Endothelial cell of umbilical vein (primary cell): ENCODE measurements around the gene SERGEF. TPM values are rescaled to one million over a fixed set of nuclear protein-coding genes. Genes with fewer than 3 reads are reported as not detected.

Experiments
- BruUV-seq: library from RNA; stranded (reverse); fragments of 400-500 nt; replicated peaks from 2 replicates; lab custom pipeline; 2021; lab: Mats Ljungman, UMichigan
- CTCF ChIA-PET: fragments of 300-600, 350-600 bp; sonication (Branson Sonifier 250); formaldehyde crosslinking; loops from one replicate; lab custom pipeline; 2021; ENCODE audit warnings: antibody characterized with exemption, inconsistent platforms; lab: Charles Lee
- POLR2A ChIA-PET: fragments of 300-600, 350-600 bp; sonication (Branson Sonifier 250); formaldehyde crosslinking; loops from one replicate; lab custom pipeline; 2021; ENCODE audit warnings: antibody characterized with exemption, inconsistent platforms; lab: Charles Lee
- DNase-seq: peaks from one replicate; pipeline ENCODE4 v3.0.0-alpha.2; 2011; ENCODE audit warnings: low read depth, low spot score
- FAIRE-seq: peaks from 2 replicates; lab custom pipeline; 2011; peaks lifted over from hg19 to GRCh38; lab: Jason Lieb, UNC
- H2AFZ ChIP-seq: 2 replicates; pipeline ENCODE4 v1.6.0; 2012; ENCODE audit warnings: low read depth, low read length, control low read depth, inconsistent platforms
- H3K27ac ChIP-seq: 2 replicates; pipeline ENCODE4 v1.5.1; 2011; ENCODE audit warnings: low read depth, mild to moderate bottlenecking, control low read depth, low read length, moderate library complexity; ENCODE audit not compliant: insufficient read depth
- H3K27me3 ChIP-seq, 2 experiments: 2 replicates each; pipeline versions ENCODE4 v1.6.0 to v1.6.1; 2011; ENCODE audit warnings: low read length in 2 of 2, mixed read lengths in 1 of 2; ENCODE audit not compliant: control insufficient read depth in 2 of 2, insufficient read depth in 2 of 2
- H3K36me3 ChIP-seq, 2 experiments: 2 replicates in 1 of 2; 3 replicates in 1 of 2; pipeline ENCODE4 v1.5.1; 2011; ENCODE audit warnings: low read length in 2 of 2, mild to moderate bottlenecking in 1 of 2, moderate library complexity in 1 of 2; ENCODE audit not compliant: control insufficient read depth in 2 of 2, insufficient read depth in 2 of 2; ENCODE audit errors: extremely low read depth in 1 of 2
- H3K4me1 ChIP-seq: 3 replicates; pipeline ENCODE4 v1.5.1; 2011; ENCODE audit warnings: mild to moderate bottlenecking, low read length; ENCODE audit not compliant: control insufficient read depth, insufficient read depth; ENCODE audit errors: extremely low read depth
- H3K4me2 ChIP-seq: 2 replicates; pipeline ENCODE4 v1.6.1; 2011; ENCODE audit warnings: low read length, control low read depth, mixed read lengths; ENCODE audit not compliant: insufficient read depth
- H3K4me3 ChIP-seq, 3 experiments: fragments of 200-600 bp in 1 of 3; sonication (generic), shearing (Covaris generic) in 1 of 3; replicated peaks in 1 of 3; 2 replicates each; pipeline ENCODE4 v1.5.1; 2011 to 2016; ENCODE audit warnings: control low read depth in 3 of 3, low read length in 3 of 3, mild to moderate bottlenecking in 2 of 3, inconsistent platforms in 1 of 3, low read depth in 1 of 3, moderate library complexity in 1 of 3; ENCODE audit not compliant: insufficient read depth in 1 of 3
- H3K79me2 ChIP-seq: 2 replicates; pipeline ENCODE4 v1.6.0; 2012; ENCODE audit warnings: low read length, inconsistent platforms; ENCODE audit not compliant: control insufficient read depth, insufficient read depth
- H3K9ac ChIP-seq: replicated peaks from 2 replicates; pipeline ENCODE3; 2011; ENCODE audit warnings: low read length, control low read depth; ENCODE audit not compliant: insufficient read depth; ENCODE audit errors: extremely low read depth
- H3K9me1 ChIP-seq: replicated peaks from 3 replicates; pipeline ENCODE4 v1.6.0; 2011; ENCODE audit warnings: mild to moderate bottlenecking, low read length; ENCODE audit not compliant: control insufficient read depth, insufficient read depth; ENCODE audit errors: extremely low read depth
- H3K9me3 ChIP-seq: replicated peaks from 2 replicates; pipeline ENCODE4 v1.5.1; 2012; ENCODE audit warnings: low read length, inconsistent platforms; ENCODE audit not compliant: control insufficient read depth, insufficient read depth
- H4K20me1 ChIP-seq: replicated peaks from 2 replicates; pipeline ENCODE3; 2011; ENCODE audit warnings: mild to moderate bottlenecking, low read length; ENCODE audit not compliant: control insufficient read depth, insufficient read depth; ENCODE audit errors: extremely low read depth
- EZH2 ChIP-seq: IDR thresholded peaks from 2 replicates; pipeline ENCODE4 v1.6.1; 2012; ENCODE audit warnings: borderline replicate concordance, low read depth, mild to moderate bottlenecking, moderate library complexity, low read length, inconsistent platforms; ENCODE audit not compliant: severe bottlenecking
- FOS ChIP-seq: IDR thresholded peaks from 2 replicates; pipeline ENCODE4 v1.6.1; 2011; ENCODE audit warnings: mild to moderate bottlenecking, low read length, moderate library complexity, borderline replicate concordance; ENCODE audit not compliant: insufficient read depth
- GATA2 ChIP-seq: IDR thresholded peaks from 2 replicates; pipeline ENCODE4 v1.7.0; 2011; ENCODE audit warnings: low read depth, mild to moderate bottlenecking, moderate library complexity, mixed read lengths, low read length; ENCODE audit not compliant: insufficient read length, insufficient read depth
- JUN ChIP-seq: IDR thresholded peaks from 2 replicates; pipeline ENCODE4 v1.6.1; 2011; ENCODE audit warnings: borderline replicate concordance, low read depth; ENCODE audit not compliant: insufficient read length, insufficient read depth
- MYC ChIP-seq: IDR thresholded peaks from one replicate; pipeline ENCODE4 v1.6.1; 2011; ENCODE audit warnings: mild to moderate bottlenecking, low read depth, low read length
- POLR2A ChIP-seq: IDR thresholded peaks from 2 replicates; pipeline ENCODE4 v1.6.1; 2012; ENCODE audit warnings: low read depth, mild to moderate bottlenecking, control low read depth, low read length
- POLR2AphosphoS5 ChIP-seq: IDR thresholded peaks from 2 replicates; pipeline ENCODE4 v1.6.1; 2012; ENCODE audit warnings: low read depth, mild to moderate bottlenecking, control low read depth, low read length, moderate library complexity; ENCODE audit not compliant: insufficient read depth
- dilution Hi-C: fragments of 300-500 bp; cut with MboI; formaldehyde crosslinking; loops from one replicate; pipeline ENCODE4 v1.15.0; 2019; ENCODE audit warnings: low sequenced_read_pairs; ENCODE audit not compliant: extremely low pct_ligation_motif_present
- intact Hi-C: fragments of 100-400 bp; cut with micrococcal nuclease; formaldehyde crosslinking; loops from one replicate; pipeline ENCODE4 v1.10.0; 2022
- polyA plus RNA-seq, 4 experiments: library from polyadenylated mRNA; depleted of rRNA in 3 of 4; stranded (reverse) in 3 of 4; unstranded in 1 of 4; fragments of >200 nt; gene quantifications; 2 replicates each; pipeline versions ENCODE4 v1.2.1 to v1.2.3, GENCODE V29; 2011 to 2012; ENCODE audit warnings: missing spikeins in 1 of 4
- total RNA-seq: library from RNA; stranded (reverse); gene quantifications from 2 replicates; pipeline ENCODE4 v1.2.3, GENCODE V29; 2021
- TF ChIP-seq, protein P1 (sequence below), 2 donors: IDR thresholded peaks; 1 replicate in 1 of 2; 2 replicates in 1 of 2; pipeline ENCODE4 v1.5.1; 2011; ENCODE audit warnings: low read length in 2 of 2, mild to moderate bottlenecking in 2 of 2, moderate library complexity in 2 of 2, control low read depth in 1 of 2, inconsistent platforms in 1 of 2, low read depth in 1 of 2; ENCODE audit not compliant: insufficient read depth in 1 of 2; ENCODE audit errors: extremely low read depth in 1 of 2
- TF ChIP-seq, protein P2 (sequence below): IDR thresholded peaks from 2 replicates; pipeline ENCODE4 v1.6.1; 2011; ENCODE audit not compliant: insufficient read depth, insufficient read length

Gene SERGEF
- total and polyA plus RNA-seq, 2 donors (not counting 3 experiments of a cell fraction or from before 2014, with no cell fraction given) = 8.7 to 16.7 TPM

DNA sequence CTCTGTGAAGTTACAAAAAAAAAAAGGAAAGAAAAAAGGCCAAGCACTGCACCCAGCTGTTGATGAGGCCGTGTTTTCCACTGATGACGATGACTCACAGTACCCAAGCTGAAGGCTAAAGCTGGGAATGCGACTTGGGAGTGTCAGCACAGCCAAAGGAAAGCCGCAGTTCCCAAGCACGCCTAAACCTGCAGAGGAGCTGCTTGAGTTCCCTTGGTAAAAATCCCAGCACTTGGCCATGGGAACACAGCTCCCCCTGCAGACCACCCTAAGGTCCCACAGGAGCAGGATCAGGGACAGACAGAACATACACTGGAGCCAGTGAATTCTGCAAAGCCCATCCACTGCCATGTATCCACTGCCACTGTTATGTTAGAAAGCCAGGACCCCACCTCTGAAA is 39.9 kb downstream of the SERGEF start:
- H3K9me3 ChIP-seq = no peaks in the 10 kb centered on the region
- no peak overlapping the region for H3K9ac ChIP-seq
- no peak overlapping the region for H2AFZ ChIP-seq
- TF ChIP-seq FOS = no peak
- TF ChIP-seq, protein P1, sequence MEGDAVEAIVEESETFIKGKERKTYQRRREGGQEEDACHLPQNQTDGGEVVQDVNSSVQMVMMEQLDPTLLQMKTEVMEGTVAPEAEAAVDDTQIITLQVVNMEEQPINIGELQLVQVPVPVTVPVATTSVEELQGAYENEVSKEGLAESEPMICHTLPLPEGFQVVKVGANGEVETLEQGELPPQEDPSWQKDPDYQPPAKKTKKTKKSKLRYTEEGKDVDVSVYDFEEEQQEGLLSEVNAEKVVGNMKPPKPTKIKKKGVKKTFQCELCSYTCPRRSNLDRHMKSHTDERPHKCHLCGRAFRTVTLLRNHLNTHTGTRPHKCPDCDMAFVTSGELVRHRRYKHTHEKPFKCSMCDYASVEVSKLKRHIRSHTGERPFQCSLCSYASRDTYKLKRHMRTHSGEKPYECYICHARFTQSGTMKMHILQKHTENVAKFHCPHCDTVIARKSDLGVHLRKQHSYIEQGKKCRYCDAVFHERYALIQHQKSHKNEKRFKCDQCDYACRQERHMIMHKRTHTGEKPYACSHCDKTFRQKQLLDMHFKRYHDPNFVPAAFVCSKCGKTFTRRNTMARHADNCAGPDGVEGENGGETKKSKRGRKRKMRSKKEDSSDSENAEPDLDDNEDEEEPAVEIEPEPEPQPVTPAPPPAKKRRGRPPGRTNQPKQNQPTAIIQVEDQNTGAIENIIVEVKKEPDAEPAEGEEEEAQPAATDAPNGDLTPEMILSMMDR (IDR thresholded peaks at IDR 0.05; ENCODE audit: extremely low read depth in 1 of 2, insufficient read depth in 1 of 2, low read depth in 1 of 2, low read length in 2 of 2) = peak; percentile 56 to 77
- dilution Hi-C loops = no loop called here
- ChIA-PET CTCF (interaction anchor here (0.7 to 15.8 kb wide), 27 partner anchors 8 to 376 kb away, joined by 3 to 593 read pairs (median 5); partner anchors contain the start of gene KCNC1), POLR2A (no interaction called here)
- FAIRE-seq = peak; percentile 70
- no TSS peak for BruUV-seq
- no peaks in the 10 kb centered on the region for H3K27me3 ChIP-seq
- intact Hi-C loops = loop anchor here (1.0 kb wide), 3 partner anchors 213 to 374 kb away; no protein-coding TSS in a partner anchor
- no peak overlapping the region for H3K4me2 ChIP-seq
- H3K4me3 ChIP-seq = no peak overlapping the region
- no peaks in the 10 kb centered on the region for H3K36me3 ChIP-seq
- H3K79me2 ChIP-seq = no peaks in the 10 kb centered on the region
- no peaks in the 10 kb centered on the region for H4K20me1 ChIP-seq
- H3K4me1 ChIP-seq = no peaks in the 10 kb centered on the region
- DNase-seq = peak; percentile 44
- no peak overlapping the region for H3K27ac ChIP-seq
- no peaks in the 10 kb centered on the region for H3K9me1 ChIP-seq

DNA sequence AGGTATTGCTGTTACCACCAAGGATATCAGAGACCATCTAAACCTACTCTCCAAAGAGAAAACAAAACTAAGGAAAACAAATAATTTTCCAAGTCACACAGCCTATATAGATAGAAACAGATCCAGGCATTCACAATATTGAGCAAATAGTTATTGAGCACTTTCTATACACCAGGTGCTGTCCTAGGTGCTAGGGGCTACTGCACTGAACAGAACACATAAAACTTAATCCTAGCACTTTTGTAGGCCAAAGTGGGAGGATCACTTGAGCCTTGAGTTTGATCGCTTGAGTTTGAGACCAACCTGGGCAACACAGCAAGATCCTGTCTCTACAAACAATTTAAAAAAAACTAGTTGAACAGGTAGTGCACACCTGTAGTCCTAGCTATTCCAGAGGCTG is 44.6 kb downstream of the SERGEF start:
- ChIA-PET POLR2A (no interaction called here), CTCF (interaction anchor here (0.9 to 15.8 kb wide), 3 partner anchors 11 to 236 kb away, joined by 3 to 593 read pairs (median 15); partner anchors contain the start of gene KCNC1)
- no peaks in the 10 kb centered on the region for H3K79me2 ChIP-seq
- no peaks in the 10 kb centered on the region for H3K27me3 ChIP-seq
- intact Hi-C loops = no loop called here
- H3K9me1 ChIP-seq = no peaks in the 10 kb centered on the region
- H3K9ac ChIP-seq = no peak overlapping the region
- H3K4me3 ChIP-seq = no peak overlapping the region
- no peak overlapping the region for H2AFZ ChIP-seq
- H4K20me1 ChIP-seq = no peaks in the 10 kb centered on the region
- no peak for TF ChIP-seq MYC
- TF ChIP-seq, protein P1 (IDR thresholded peaks at IDR 0.05; ENCODE audit: extremely low read depth in 1 of 2, insufficient read depth in 1 of 2, low read depth in 1 of 2, low read length in 2 of 2) = no peak
- TF ChIP-seq EZH2 = no peak
- TF ChIP-seq POLR2A = no peak
- TF ChIP-seq, protein P2, sequence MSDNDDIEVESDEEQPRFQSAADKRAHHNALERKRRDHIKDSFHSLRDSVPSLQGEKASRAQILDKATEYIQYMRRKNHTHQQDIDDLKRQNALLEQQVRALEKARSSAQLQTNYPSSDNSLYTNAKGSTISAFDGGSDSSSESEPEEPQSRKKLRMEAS = no peak
- TF ChIP-seq POLR2AphosphoS5 = no peak
- no peak for TF ChIP-seq FOS
- no peak for TF ChIP-seq GATA2
- no peak for TF ChIP-seq JUN
- BruUV-seq = no TSS peak
- dilution Hi-C loops = no loop called here
- no peaks in the 10 kb centered on the region for H3K36me3 ChIP-seq
- DNase-seq (no peak), FAIRE-seq (no peak)
- no peak overlapping the region for H3K4me2 ChIP-seq
- H3K27ac ChIP-seq = no peak overlapping the region
- no peaks in the 10 kb centered on the region for H3K9me3 ChIP-seq
- H3K4me1 ChIP-seq = no peaks in the 10 kb centered on the region
